GM12864 (cell line): ENCODE measurements around the gene PYHIN1.
"Not testable (repeated sequence)": the region's sequence is repeated elsewhere in the genome, so short reads cannot be mapped to it uniquely, and the experiment has no call there.

Experiments
- DNase-seq: peaks from one replicate; pipeline ENCODE4 v3.0.0-alpha.2; 2011; ENCODE audit warnings: low read depth
- H3K4me3 ChIP-seq: 2 replicates; pipeline ENCODE4 v1.5.1; 2011; ENCODE audit warnings: mild to moderate bottlenecking, low read depth, low read length, control low read depth
- TF ChIP-seq, protein P1 (sequence below): IDR thresholded peaks from 2 replicates; pipeline ENCODE4 v1.5.1; 2011; ENCODE audit warnings: low read depth, mild to moderate bottlenecking, moderate library complexity, low read length, control low read depth, inconsistent platforms; ENCODE audit errors: missing control alignments

The PYHIN1 gene

DNA sequence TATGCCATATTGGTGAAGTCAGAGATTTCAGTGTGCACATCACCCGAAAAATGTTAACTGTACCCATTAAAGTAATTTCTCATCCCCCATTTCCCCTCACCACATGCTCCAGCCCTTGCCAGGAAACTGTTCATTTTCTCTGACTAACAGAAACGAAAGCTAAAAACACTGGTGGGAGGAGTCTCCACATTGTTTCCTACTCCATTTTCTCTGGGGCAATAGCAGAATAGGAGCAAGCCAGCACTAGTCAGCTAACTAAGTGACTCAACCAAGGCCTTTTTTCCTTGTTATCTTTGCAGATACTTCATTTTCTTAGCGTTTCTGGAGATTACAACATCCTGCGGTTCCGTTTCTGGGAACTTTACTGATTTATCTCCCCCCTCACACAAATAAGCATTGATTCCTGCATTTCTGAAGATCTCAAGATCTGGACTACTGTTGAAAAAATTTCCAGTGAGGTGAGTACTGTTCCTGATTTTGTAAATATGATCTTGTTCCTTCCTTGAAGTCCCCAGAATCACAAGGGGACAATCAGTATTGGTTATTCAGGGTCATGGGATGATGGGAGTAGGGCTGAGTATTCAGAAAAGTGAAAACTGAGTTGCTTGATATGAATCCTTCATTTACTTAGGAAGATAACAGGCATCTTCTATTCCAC lies 78.5 kb downstream of the PYHIN1 start, which contains the start of gene IFI16:
IFI16 (plus strand) TSS at position 204 of the 658 bp plus-strand sequence. CDS start 4,774 bp downstream, outside the sequence.
- TF ChIP-seq, protein P1, sequence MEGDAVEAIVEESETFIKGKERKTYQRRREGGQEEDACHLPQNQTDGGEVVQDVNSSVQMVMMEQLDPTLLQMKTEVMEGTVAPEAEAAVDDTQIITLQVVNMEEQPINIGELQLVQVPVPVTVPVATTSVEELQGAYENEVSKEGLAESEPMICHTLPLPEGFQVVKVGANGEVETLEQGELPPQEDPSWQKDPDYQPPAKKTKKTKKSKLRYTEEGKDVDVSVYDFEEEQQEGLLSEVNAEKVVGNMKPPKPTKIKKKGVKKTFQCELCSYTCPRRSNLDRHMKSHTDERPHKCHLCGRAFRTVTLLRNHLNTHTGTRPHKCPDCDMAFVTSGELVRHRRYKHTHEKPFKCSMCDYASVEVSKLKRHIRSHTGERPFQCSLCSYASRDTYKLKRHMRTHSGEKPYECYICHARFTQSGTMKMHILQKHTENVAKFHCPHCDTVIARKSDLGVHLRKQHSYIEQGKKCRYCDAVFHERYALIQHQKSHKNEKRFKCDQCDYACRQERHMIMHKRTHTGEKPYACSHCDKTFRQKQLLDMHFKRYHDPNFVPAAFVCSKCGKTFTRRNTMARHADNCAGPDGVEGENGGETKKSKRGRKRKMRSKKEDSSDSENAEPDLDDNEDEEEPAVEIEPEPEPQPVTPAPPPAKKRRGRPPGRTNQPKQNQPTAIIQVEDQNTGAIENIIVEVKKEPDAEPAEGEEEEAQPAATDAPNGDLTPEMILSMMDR: no peak
- peak within 1 kb of the TSS; percentile 84 for H3K4me3 ChIP-seq
- DNase-seq: peak; percentile 78

DNA sequence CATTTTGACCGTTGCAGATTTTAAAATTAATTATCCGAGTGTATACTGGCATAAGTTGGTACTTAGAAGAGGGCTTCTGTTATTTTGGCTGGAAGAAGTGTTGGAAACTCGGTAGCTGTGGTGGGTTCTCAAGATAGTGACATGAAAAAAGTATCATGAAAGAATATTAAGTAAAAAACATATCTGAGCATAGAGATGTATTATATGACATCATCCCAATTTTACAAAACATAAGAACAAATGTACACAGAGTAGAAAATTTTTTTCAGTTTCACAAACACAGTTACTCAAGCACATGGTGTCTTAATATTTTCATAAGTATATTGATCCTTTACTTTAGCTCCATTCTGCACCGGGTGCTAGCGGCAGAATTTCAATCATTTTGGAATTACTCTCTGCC lies 79.0 kb downstream of the PYHIN1 start:
- peak overlapping the region; percentile 84 for H3K4me3 ChIP-seq
- TF ChIP-seq, protein P1: no peak
- no peak for DNase-seq

GRCh38 chr1:159011001-159011400 lies 79.6 kb downstream of the PYHIN1 start:
- not testable (repeated sequence) for DNase-seq

GRCh38 chr1:159011751-159012150 lies 80.4 kb downstream of the PYHIN1 start:
- no peak for DNase-seq

More at GRCh38 chr1:159011001-159011400, 79.6 kb downstream of the PYHIN1 start:
- peak overlapping the region; percentile 84 for H3K4me3 ChIP-seq

DNA sequence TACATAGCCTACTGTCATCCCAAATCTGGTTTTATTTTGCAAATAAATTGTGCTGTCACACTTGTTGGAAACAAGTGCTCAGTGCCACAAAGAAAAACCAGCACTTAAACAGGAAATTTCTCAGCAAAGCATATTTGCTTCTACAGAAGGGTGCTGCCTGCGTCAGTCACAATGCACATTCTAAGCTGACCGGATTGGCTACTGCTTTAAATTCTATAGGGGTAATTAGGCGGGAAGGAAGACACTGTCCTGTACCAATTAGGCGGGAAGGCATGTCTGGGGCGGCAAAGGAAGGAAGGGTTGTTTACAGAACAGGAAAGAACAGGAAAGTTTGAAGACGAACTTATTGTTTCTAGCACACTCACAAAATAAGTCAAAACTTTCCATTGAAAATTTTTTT lies 81.1 kb downstream of the PYHIN1 start:
- TF ChIP-seq, protein P1: no peak
- H3K4me3 ChIP-seq: peak overlapping the region; percentile 71
- DNase-seq: peak; percentile 69

More at GRCh38 chr1:159011751-159012150, 80.4 kb downstream of the PYHIN1 start:
- peak overlapping the region; percentile 71 for H3K4me3 ChIP-seq
- TF ChIP-seq, protein P1: no peak

GRCh38 chr1:159014003-159014571 lies 82.7 kb downstream of the PYHIN1 start:
- TF ChIP-seq, protein P1: no peak
- H3K4me3 ChIP-seq: peak overlapping the region; percentile 71

GRCh38 chr1:159014851-159015250 lies 83.5 kb downstream of the PYHIN1 start:
- TF ChIP-seq, protein P1: no peak
- DNase-seq: no peak
- H3K4me3 ChIP-seq: peak overlapping the region; percentile 71

More at GRCh38 chr1:159014003-159014571, 82.7 kb downstream of the PYHIN1 start:
- DNase-seq: no peak
